OCI-LY7 (cell line): ENCODE data around the gene ZNF74. TPM values are rescaled to one million over a fixed set of nuclear protein-coding genes. Genes with fewer than 3 reads are reported as not detected.

Source experiments
- BruUV-seq: library from RNA; stranded (reverse); fragments of 400-500 nt; replicated peaks from 2 replicates; lab custom pipeline; 2021; lab: Mats Ljungman, UMichigan
- CTCF ChIA-PET: fragments of 300-600 bp; sonication (Branson Sonifier 250); formaldehyde crosslinking; loops from one replicate; lab custom pipeline; 2022; ENCODE audit warnings: antibody characterized with exemption; ENCODE audit not compliant: unreplicated experiment; lab: Charles Lee
- POLR2A ChIA-PET: fragments of 300-600 bp; sonication (Branson Sonifier 250); formaldehyde crosslinking; loops from one replicate; lab custom pipeline; 2022; ENCODE audit warnings: antibody characterized with exemption; lab: Charles Lee
- DNase-seq: peaks from one replicate; pipeline ENCODE4 v3.0.0-alpha.2; 2015; ENCODE audit warnings: low spot score
- H2AFZ ChIP-seq: fragments of 200-600 bp; sonication (generic), shearing (Covaris generic); 2 replicates; pipeline ENCODE4 v1.6.1; 2014; ENCODE audit warnings: mild to moderate bottlenecking, antibody characterized with exemption, low read length, moderate library complexity
- H3K27ac ChIP-seq: fragments of 200-600 bp; sonication (generic); 2 replicates; pipeline ENCODE4 v1.5.1; 2014; ENCODE audit warnings: mixed run types, low read depth, mild to moderate bottlenecking, moderate library complexity, low read length, inconsistent platforms; ENCODE audit not compliant: poor library complexity, severe bottlenecking
- H3K36me3 ChIP-seq: fragments of 200-600 bp; sonication (generic); 2 replicates; pipeline ENCODE4 v1.6.1; 2014; ENCODE audit warnings: mild to moderate bottlenecking, antibody characterized with exemption, low read length, moderate library complexity, mixed read lengths; ENCODE audit not compliant: insufficient read depth
- H3K4me1 ChIP-seq: fragments of 200-600 bp; sonication (generic); 2 replicates; pipeline ENCODE4 v1.5.1; 2014; ENCODE audit warnings: mild to moderate bottlenecking, low read length; ENCODE audit not compliant: insufficient read depth, poor library complexity, severe bottlenecking
- H3K4me2 ChIP-seq: fragments of 200-600 bp; sonication (generic); 2 replicates; pipeline ENCODE4 v1.6.1; 2014; ENCODE audit warnings: mild to moderate bottlenecking, low read length
- H3K4me3 ChIP-seq: fragments of 200-600 bp; sonication (generic); 2 replicates; pipeline ENCODE4 v1.5.1; 2014; ENCODE audit warnings: mild to moderate bottlenecking, low read depth, low read length; ENCODE audit not compliant: poor library complexity, severe bottlenecking
- H3K79me2 ChIP-seq: fragments of 200-600 bp; sonication (generic); 2 replicates; pipeline ENCODE4 v1.6.1; 2016; ENCODE audit warnings: low read depth, mild to moderate bottlenecking, low read length, moderate library complexity, mixed read lengths; ENCODE audit not compliant: insufficient read depth
- H3K9me2 ChIP-seq: fragments of 200-600 bp; sonication (generic); 2 replicates; pipeline ENCODE4 v1.6.1; 2016; ENCODE audit warnings: mild to moderate bottlenecking, low read length, mixed read lengths; ENCODE audit not compliant: insufficient read depth
- H3K9me3 ChIP-seq: fragments of 200-600 bp; sonication (generic); 2 replicates; pipeline ENCODE4 v1.6.1; 2014; ENCODE audit warnings: mild to moderate bottlenecking, mixed run types, low read length, mixed read lengths
- H4K20me1 ChIP-seq: fragments of 200-600 bp; sonication (generic); 2 replicates; pipeline ENCODE4 v1.6.1; 2014; ENCODE audit warnings: mild to moderate bottlenecking, antibody characterized with exemption, low read length, moderate library complexity, mixed read lengths; ENCODE audit not compliant: insufficient read depth
- EZH2phosphoT487 ChIP-seq: fragments of 200-600 bp; sonication (generic); IDR thresholded peaks from 2 replicates; pipeline ENCODE4 v1.6.1; 2018; ENCODE audit warnings: low read depth, borderline replicate concordance, mild to moderate bottlenecking, mixed run types, antibody characterized with exemption, low read length, moderate library complexity, mixed read lengths
- intact Hi-C: fragments of 100-400 bp; cut with micrococcal nuclease; formaldehyde crosslinking; loops from one replicate; pipeline ENCODE4 v1.10.0; 2022; ENCODE audit not compliant: unreplicated experiment
- total RNA-seq, 2 experiments: library from RNA; depleted of rRNA in 1 of 2; stranded (reverse); fragments of >200 nt in 1 of 2; shearing (Covaris generic) in 1 of 2; gene quantifications; 2 replicates each; pipeline ENCODE4 v1.2.3, GENCODE V29; 2014 to 2022
- TF ChIP-seq, protein P1 (sequence below): fragments of 200-600 bp; sonication (generic); conservative IDR thresholded peaks from 2 replicates; pipeline ENCODE4 v1.5.1; 2014; ENCODE audit warnings: mild to moderate bottlenecking, antibody characterized with exemption, low read length, moderate library complexity, mixed read lengths

Gene ZNF74
- total RNA-seq, 2 experiments from 2014 or later, result not detected

GRCh38 chr22:20436768-20437612, 43.0 kb downstream of the ZNF74 start:
- no peak for DNase-seq
- no peaks in the 10 kb centered on the region for H3K4me1 ChIP-seq
- no TSS peak for BruUV-seq
- no peaks in the 10 kb centered on the region for H3K9me3 ChIP-seq
- no peak overlapping the region for H3K4me2 ChIP-seq
- no peaks in the 10 kb centered on the region for H4K20me1 ChIP-seq
- CTCF ChIA-PET, result no interaction called here
- POLR2A ChIA-PET, result no interaction called here
- H3K79me2 ChIP-seq, result no peaks in the 10 kb centered on the region
- no peak overlapping the region for H2AFZ ChIP-seq
- H3K36me3 ChIP-seq, result no peaks in the 10 kb centered on the region
- intact Hi-C loops, result no loop called here
- no peak overlapping the region for H3K4me3 ChIP-seq
- TF ChIP-seq EZH2phosphoT487, result no peak
- TF ChIP-seq, protein P1, sequence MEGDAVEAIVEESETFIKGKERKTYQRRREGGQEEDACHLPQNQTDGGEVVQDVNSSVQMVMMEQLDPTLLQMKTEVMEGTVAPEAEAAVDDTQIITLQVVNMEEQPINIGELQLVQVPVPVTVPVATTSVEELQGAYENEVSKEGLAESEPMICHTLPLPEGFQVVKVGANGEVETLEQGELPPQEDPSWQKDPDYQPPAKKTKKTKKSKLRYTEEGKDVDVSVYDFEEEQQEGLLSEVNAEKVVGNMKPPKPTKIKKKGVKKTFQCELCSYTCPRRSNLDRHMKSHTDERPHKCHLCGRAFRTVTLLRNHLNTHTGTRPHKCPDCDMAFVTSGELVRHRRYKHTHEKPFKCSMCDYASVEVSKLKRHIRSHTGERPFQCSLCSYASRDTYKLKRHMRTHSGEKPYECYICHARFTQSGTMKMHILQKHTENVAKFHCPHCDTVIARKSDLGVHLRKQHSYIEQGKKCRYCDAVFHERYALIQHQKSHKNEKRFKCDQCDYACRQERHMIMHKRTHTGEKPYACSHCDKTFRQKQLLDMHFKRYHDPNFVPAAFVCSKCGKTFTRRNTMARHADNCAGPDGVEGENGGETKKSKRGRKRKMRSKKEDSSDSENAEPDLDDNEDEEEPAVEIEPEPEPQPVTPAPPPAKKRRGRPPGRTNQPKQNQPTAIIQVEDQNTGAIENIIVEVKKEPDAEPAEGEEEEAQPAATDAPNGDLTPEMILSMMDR, result no peak
- no peaks in the 10 kb centered on the region for H3K9me2 ChIP-seq
- no peak overlapping the region for H3K27ac ChIP-seq

DNA sequence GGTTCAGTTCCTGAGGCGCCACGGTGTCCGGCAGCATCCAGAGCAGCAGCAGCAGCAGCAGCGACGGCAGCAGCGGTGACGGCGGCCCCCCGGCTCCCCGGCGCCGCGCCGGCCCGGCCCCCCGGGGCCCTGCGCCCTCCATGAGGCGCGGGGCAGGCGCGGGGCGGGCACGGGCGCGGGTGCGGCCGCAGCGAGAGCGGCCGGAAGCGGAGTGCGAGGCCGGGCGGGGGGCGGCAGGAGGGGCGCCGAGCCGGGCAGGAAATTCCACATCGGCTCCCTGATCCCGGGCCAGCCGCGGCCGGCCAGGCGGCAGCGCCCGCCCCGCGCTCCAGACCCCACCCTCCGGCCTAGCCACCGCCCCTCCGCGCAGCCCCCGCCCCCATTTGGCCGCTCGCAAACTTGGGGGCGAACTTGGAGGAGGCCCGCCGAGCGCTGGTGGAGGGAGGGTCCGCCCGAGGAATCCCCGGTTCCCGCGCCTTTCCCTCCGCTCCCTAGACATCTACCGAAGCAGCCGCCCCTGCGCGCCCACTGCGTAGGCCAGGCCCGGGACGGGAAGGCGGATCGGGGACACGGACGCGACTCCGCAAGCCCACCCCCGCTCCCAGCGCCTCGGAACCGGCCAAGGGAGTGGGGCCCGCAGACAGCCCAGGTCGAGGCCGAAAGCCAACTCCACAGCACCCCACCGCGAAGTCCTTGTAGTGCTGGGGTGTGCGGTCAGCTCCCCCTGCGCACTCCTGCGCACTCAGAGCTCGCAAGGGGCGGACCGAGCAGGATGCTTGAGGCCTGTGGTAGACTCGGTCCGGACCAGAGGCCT, 43.9 kb downstream of the ZNF74 start, which contains the start of gene SCARF2:
TSS of gene SCARF2 (minus strand) at position 213 of the 814 bp plus-strand sequence. CDS start at position 142, 71 bp downstream.
- no peak within 1 kb of the TSS for H3K4me3 ChIP-seq
- CTCF ChIA-PET, result no interaction called here
- no peak within 1 kb of the TSS for H2AFZ ChIP-seq

More for the DNA sequence above, 43.9 kb downstream of the ZNF74 start, which contains the start of gene SCARF2:
- DNase-seq, result no peak
- TF ChIP-seq, protein P1, result no peak
- no peak for TF ChIP-seq EZH2phosphoT487
- Histone ChIP-seq H3K4me2 (no peak within 1 kb of the TSS), H3K9me3 (no peaks in the 10 kb centered on the region), H4K20me1 (no peaks in the 10 kb centered on the region), H3K27ac (no peak within 1 kb of the TSS), H3K79me2 (no peaks in the 10 kb centered on the region), H3K9me2 (no peaks in the 10 kb centered on the region), H3K4me1 (no peaks in the 10 kb centered on the region), H3K36me3 (no peaks in the 10 kb centered on the region)
- intact Hi-C loops, result no loop called here
- POLR2A ChIA-PET, result no interaction called here
- BruUV-seq, result no TSS peak
